NB4 (cell line): ENCODE results near the gene FAM227B.
"Not testable (repeated sequence)": the region's sequence is repeated elsewhere in the genome, so short reads cannot be mapped to it uniquely, and the experiment has no call there.

Experiments
- DNase-seq: peaks from one replicate; pipeline ENCODE4 v3.0.0; 2010; ENCODE audit warnings: low read depth
- H3K4me3 ChIP-seq: one replicate; pipeline ENCODE4 v1.5.1; 2011; ENCODE audit warnings: mild to moderate bottlenecking, low read depth, low read length, moderate library complexity
- MYC ChIP-seq: IDR thresholded peaks from 2 replicates; pipeline ENCODE4 v1.6.1; 2011; ENCODE audit warnings: low read depth, low read length
- POLR2A ChIP-seq: IDR thresholded peaks from 2 replicates; pipeline ENCODE4 v1.6.1; 2011; ENCODE audit warnings: mild to moderate bottlenecking; ENCODE audit not compliant: insufficient read length; ENCODE audit errors: extremely low read depth
- TF ChIP-seq, protein P1 (sequence below): IDR thresholded peaks from one replicate; pipeline ENCODE4 v1.5.1; 2012; ENCODE audit warnings: low read depth, low read length
- TF ChIP-seq, protein P2 (sequence below): IDR thresholded peaks from 2 replicates; pipeline ENCODE4 v1.6.1; 2011; ENCODE audit warnings: low read depth, low read length

Gene FAM227B

DNA sequence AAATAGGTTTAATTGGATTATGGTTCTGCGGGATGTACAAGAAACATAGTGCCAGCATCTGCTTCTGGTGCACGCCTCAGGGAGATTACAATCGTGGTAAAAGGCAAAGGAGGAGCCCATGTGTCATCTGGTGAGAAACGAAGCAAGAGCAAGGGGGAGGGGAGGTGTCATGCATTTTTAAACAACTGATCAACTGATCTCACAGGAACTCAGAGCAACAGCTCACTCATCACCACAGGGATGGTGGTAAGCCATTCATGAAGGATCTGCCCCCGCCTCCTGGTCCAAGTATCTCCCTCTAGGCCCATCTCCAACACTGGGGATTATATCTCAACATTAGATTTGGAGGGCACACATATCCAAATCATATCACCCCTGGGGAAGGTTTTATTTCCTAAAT, 239.7 kb downstream of the FAM227B start:
- DNase-seq: no peak
- no peak for TF ChIP-seq MYC
- no peak for TF ChIP-seq POLR2A
- TF ChIP-seq, protein P1, sequence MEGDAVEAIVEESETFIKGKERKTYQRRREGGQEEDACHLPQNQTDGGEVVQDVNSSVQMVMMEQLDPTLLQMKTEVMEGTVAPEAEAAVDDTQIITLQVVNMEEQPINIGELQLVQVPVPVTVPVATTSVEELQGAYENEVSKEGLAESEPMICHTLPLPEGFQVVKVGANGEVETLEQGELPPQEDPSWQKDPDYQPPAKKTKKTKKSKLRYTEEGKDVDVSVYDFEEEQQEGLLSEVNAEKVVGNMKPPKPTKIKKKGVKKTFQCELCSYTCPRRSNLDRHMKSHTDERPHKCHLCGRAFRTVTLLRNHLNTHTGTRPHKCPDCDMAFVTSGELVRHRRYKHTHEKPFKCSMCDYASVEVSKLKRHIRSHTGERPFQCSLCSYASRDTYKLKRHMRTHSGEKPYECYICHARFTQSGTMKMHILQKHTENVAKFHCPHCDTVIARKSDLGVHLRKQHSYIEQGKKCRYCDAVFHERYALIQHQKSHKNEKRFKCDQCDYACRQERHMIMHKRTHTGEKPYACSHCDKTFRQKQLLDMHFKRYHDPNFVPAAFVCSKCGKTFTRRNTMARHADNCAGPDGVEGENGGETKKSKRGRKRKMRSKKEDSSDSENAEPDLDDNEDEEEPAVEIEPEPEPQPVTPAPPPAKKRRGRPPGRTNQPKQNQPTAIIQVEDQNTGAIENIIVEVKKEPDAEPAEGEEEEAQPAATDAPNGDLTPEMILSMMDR: no peak
- TF ChIP-seq, protein P2, sequence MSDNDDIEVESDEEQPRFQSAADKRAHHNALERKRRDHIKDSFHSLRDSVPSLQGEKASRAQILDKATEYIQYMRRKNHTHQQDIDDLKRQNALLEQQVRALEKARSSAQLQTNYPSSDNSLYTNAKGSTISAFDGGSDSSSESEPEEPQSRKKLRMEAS: no peak
- no peak overlapping the region for H3K4me3 ChIP-seq

DNA sequence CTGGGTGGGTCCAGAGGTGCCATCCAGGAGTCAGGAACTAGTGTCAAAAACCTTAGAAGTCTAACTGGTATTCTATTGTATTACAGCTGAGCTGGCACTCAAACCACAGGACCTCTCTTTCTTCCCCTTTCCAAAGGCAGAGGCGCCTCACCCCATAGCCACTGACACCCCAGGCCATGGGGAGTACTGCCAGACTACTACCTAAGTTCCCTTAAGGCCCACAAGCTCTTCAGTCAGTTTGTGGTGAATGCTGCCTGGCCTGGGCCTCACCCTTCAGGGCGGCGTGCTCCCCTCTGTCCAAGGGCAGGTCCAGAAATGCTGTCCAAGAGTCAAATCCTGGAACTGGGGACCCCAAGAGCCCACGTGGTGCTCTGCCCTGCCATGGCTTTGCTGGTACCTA, 240.6 kb downstream of the FAM227B start:
- DNase-seq: peak; percentile 54
- TF ChIP-seq, protein P2: no peak
- TF ChIP-seq, protein P1: no peak
- TF ChIP-seq MYC (no peak), POLR2A (no peak)
- no peak overlapping the region for H3K4me3 ChIP-seq

DNA sequence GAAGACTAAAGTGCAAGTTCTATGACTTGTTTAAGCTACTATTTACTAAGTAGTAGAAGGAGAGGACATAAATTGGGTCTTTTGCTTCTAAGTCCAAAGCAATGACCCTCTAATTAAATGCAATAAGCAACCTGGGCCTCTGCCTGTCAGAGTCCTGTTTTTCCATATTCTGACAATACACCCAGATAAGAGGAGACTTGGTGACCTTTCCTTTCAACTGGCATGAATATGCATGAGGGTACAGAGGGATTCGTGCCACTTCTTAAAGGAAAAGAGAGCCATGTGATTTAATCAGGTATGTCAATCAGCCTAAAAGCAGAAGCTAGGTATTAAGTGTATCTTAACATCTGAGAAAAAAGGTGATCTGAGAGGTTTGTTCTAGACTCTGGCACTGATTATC, 248.3 kb downstream of the FAM227B start:
- DNase-seq: no peak
- no peak overlapping the region for H3K4me3 ChIP-seq
- TF ChIP-seq, protein P1: no peak
- TF ChIP-seq, protein P2: no peak
- TF ChIP-seq MYC: no peak
- TF ChIP-seq POLR2A: no peak

DNA sequence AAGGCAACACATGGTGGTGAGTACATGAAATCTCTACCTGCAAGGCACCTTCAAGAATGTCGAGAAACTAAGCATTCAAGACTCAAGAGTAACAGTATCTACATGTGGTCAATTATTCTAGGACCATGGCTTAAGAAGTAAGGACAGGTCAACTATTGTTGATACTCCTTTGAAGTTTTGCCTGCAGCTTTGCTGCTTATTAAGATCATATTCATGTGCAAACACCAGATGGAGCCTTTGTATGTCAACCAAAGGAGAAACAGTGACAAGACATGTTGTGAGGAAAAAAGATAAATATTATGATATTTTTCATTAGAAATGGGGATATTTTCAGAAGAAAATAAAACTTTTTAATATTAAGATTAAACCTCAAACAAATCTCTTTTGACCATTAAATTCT, 249.8 kb downstream of the FAM227B start:
- TF ChIP-seq, protein P1: peak; percentile 19
- TF ChIP-seq, protein P2: no peak
- no peak overlapping the region for H3K4me3 ChIP-seq
- DNase-seq: peak; percentile 42

DNA sequence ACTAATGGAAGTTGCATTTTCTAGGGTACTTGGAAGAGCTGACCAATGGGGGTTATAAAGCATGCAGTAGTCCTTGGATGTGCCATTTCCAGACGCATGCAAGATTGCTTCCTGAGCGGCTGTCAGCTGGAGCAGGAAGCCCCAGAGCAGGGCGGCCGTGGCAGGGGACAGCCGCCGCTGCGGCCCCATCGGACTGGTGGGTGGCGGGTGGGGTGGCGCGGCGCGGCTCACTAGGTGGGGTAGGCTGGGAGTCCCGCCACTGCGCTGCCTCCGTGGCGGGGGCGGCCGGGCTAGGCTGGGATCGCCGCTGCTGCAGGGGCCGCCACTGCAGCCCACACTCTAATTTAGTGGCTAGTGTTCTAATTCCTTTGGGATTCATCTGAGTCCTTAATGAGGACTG, 254.1 kb downstream of the FAM227B start:
- H3K4me3 ChIP-seq: no peak overlapping the region
- TF ChIP-seq POLR2A (no peak), MYC (no peak)
- TF ChIP-seq, protein P1: no peak
- TF ChIP-seq, protein P2: no peak
- DNase-seq: no peak

DNA sequence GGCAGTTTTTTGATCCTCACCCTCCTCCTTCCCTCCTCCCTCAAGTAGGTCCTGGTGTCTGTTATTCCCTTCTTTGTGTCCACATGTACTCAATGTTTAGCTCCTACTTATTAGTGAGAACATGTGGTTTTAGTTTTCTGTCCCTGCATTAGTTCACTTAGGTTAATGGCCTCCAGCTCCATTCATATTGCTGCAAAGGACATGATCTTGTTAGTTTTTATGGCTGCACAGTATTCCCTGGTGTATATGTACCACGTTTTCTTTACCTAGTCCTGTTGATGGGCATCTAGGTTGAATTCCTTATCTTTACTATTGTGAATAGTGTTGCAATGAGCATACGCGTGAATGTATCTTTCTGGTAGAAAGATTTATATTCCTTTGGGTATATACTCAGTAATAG, 259.2 kb downstream of the FAM227B start:
- DNase-seq: no peak
- TF ChIP-seq POLR2A (no peak), MYC (no peak)
- TF ChIP-seq, protein P1: no peak
- TF ChIP-seq, protein P2: no peak
- H3K4me3 ChIP-seq: no peak overlapping the region

DNA sequence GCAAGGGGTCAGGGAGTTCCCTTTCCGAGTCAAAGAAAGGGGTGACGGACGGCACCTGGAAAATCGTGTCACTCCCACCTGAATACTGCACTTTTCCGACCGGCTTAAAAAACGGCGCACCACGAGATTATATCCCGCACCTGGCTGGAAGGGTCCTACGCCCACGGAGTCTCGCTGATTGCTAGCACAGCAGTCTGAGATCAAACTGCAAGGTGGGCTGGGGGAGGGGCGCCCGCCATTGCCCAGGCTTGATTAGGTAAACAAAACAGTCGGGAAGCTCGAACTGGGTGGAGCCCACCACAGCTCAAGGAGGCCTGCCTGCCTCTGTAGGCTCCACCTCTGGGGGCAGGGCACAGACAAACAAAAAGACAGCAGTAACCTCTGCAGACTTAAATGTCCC, 266.2 kb downstream of the FAM227B start:
- not testable (repeated sequence) for DNase-seq, H3K4me3 ChIP-seq
